Hematopoietic multipotent progenitor cell treated with erythropoietin and hydrocortisone succinate and interleukin-3 and kit ligand, for 6 days (in vitro differentiated cells): ENCODE data around the gene ATG2A.

Experiments
- DNase-seq: peaks from one replicate; pipeline ENCODE4 v3.0.0-alpha.2; 2015

The ATG2A gene

DNA sequence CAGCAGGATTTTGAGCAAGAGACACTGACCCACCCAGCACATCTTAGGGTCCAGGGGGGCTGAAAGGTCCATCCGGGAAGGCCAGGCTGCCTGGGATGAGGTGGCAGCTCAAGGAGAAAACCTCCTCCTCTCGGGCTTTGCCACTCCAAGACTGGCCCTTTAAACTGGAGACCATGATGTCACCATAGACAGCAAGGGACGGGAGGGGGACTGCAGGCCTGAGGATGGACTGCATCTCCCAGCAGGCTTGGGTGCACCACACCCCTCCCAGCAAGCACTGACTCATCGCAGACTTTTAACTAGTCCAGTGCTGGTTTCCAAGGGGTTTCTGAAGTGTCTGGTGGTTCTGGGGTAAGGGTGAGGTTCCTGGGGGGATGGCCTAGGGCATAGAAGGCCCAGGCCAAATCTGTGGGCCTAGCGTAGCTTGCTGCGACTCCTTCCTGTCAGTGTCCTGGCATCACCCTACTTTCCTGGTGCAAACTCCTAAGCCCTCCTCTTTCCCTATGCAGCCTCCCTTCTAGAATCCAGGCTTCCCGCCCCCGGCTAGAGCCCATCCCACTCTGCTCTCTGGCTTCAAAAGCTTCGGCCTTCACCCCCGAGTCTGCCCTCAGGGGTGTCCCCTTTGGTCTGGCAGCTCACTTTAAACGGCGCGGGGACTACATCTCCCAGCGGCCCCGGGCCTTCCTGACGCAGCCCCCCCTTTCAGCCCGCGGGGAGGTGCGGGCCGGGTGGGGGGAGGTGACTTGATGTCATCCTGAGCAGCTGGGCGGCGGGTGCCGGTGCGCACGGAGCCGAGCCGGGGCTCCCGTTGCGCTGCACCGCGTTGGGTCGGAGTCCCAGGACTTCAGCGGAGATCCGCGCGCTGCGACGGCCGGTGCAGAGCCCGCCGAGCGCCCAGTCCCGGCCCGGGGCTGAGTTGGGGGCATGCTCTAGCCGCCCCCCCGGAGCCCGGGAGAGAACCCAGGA lies 7.2 kb upstream of the ATG2A start, which contains the start of gene PPP2R5B:
Gene PPP2R5B (plus strand): TSS at position 746 of the 966 bp plus-strand sequence. CDS start 1,046 bp downstream, outside the sequence.
- peak; percentile 97 for DNase-seq

DNA sequence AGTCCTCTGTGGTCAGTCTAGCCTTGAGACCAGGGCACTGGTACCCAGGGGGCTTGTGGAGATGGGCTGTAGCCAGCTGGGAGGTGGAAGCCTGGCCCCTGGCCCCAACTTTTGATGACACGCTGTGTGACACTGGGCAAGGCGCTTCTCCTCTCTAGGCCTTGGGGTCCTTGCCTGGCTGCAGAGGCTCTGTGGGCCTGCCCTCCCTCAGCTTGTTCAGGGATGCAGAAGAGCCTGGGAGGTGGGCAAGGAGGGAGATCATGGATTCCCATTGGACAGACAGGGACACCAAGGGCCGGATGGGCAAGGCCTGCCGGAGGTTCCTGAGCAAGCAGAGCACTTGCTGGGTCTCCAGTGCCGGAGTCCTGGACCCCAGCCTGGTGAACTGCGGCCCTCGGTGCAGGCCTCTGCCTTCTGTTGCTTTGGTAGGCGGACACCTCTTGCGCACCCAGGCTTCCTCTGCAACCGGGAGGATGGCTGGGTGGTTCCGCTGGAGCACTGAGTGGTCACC lies 6.2 kb upstream of the ATG2A start:
- DNase-seq, result no peak

DNA sequence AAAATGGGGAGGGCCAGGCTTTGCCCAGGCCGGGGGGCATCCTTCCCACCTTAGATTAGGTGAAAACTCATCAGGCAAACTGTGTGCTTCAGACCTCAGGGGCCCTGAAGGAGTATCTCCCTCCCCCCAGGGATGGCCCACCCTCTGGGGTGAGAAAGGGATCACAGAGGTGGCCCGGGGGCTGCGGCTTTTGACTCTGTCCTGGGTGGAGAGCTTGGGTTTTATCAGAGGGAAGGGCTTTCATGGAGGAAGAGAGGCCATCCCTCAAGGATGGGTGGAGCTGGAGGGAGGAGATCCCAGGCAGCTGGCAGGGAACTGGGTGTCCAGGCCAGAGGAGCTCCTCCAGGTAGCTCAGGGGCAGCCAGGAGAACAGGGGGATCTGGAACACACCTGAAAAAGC lies 4.4 kb upstream of the ATG2A start:
- no peak for DNase-seq

DNA sequence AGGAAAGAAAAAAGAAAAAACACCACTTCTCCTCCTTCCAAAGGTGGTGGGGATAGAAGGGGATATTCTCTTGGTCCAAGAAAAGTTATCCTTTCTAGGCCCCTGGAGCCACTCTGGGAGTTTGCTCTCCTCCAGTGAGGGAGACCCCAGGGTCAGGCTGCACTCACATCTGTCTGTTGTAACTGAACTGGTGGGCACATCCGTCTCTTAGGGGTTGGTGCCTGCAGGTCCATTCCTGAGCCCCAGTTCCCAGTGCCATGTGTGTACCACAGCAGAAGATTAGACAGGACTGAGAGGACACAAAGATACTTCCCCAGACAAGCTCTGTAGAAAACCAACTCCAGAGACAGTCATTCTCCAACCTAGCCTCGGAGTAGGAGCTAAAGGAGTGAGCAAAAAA lies 3.1 kb upstream of the ATG2A start:
- no peak for DNase-seq

DNA sequence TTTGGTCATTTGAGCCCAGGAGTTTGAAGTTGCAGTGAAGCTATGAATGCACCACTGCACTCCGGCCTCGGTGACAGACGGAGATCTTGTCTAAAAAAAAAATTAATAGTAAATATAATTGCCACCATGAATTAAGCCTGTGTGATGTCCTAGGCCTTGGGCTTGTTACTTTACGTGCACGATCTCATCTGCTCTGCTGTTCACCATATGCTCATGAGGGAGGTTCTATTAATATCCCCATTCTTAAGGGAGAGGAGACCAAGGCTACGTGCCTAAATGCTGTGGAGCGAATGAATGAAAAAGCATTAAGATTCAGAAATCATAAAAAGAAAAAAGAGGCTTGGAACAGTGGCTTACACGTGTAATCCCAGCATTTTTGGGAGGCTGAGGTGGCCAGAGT lies 2.6 kb upstream of the ATG2A start:
- no peak for DNase-seq

DNA sequence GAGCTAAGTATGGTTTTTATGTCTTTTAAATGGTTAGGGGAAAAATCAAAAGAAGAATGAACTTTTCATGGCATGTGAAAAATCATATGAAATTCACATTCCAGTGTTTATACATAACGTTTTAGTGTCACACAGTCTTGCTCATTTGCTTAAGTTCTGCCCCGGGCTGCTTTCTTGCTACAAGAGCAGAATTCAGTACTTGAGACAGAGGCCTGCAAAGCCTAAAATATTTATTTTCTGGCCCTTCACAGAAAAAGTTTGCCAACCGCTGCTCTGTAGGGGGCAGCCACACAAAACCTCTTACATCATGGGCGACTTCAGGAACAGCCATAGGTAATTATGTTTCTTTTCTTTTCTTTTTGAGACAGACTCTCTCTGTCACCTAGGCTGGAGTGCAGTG lies 1.0 kb upstream of the ATG2A start:
- peak; percentile 78 for DNase-seq

DNA sequence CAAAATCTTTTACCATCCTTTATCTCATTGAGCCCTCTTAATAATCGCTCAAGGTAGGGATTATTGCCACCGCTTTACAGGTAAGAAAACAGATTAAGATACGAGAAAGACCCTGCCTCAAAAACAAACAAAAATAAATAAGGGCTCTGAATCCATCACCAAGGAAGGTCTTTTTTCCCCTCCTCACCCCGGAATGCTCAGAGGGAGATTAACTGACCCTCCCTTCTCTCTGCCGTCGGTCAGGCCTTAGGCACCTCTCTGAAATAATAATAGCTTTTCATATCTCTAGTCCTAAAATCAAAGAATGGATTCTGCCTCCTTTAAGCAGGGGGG lies 620 bp upstream of the ATG2A start:
- DNase-seq, result no peak

DNA sequence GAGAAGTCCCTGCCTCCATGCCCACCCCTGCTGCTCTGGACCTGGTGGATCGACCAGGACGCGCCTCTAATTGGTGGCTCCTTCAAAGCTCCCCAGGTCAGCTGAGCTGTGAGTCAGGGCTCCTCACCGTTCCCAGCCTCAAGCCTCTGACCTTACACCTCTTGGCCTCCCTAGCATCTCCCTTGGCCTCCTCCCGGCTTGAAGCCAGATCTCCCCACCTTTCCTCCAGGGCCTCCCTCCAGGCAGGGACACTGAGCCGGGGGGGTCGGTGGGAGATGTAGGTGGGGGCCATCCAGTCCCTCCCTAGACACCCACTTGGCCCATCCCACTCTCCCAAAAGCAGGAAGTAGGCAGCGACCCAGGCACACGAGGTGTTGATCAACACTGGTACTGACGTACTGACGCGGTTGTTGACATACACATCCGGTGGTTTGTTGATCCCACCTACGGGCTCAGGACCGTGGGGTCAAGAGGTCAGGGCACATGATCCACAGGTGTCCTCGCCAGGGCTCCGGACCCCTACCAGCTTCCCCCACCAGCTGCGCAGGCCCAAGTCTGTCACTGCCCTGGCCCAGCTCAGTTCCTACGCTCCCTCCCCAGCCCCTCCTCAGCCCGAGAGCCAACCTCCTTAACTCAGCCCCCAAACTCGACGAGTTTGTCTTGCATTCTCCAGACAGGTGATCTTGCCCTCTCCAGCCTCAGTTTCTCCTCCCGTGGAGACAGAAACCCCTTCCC lies 802 bp downstream of the ATG2A start:
- DNase-seq, result peak; percentile 64

DNA sequence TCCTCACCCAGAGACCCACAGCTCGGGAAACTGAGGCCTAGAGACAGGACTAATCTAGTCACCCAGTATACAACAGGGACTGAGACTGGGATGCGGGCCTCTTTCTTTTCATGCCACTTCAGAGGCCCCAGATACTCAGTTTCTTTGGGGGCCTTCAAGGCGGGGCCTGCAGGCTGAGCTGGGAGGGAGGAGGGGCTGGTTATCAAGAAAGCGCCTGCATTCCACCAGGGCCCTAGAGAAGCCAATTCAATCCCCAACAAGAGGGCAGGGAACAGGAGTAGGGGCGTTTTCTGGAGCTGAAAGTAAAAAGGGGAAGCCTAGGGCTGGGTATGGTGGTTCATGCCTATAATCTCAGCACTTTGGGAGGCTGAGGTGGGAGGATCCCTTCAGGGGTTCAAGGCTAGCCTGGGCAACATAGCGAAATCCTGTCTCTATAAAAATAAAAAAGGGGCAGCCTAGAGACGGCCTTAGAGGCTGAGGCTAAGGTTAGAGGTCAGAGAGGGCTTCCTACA lies 1.6 kb downstream of the ATG2A start:
- peak; percentile 60 for DNase-seq

DNA sequence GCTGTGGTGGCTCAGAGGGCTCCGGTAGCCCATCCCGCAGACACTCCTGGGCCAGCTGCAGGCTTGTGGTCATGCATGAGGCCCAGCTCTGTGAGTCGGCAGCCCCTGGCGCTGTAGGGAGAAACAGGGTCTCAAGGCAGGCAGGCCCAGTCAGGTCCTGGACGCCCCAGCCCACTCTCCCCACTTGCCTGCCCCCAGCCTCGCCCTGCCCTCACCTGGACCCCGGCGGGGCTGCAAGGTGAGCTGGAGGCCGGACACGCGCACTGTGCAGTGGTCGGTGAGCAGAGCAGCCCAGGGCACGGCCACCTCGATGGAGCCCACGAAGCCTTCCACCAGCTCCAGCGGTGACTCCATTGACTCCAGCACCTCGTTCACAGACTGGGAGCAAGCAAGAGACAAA lies 2.9 kb downstream of the ATG2A start:
- DNase-seq, result no peak

DNA sequence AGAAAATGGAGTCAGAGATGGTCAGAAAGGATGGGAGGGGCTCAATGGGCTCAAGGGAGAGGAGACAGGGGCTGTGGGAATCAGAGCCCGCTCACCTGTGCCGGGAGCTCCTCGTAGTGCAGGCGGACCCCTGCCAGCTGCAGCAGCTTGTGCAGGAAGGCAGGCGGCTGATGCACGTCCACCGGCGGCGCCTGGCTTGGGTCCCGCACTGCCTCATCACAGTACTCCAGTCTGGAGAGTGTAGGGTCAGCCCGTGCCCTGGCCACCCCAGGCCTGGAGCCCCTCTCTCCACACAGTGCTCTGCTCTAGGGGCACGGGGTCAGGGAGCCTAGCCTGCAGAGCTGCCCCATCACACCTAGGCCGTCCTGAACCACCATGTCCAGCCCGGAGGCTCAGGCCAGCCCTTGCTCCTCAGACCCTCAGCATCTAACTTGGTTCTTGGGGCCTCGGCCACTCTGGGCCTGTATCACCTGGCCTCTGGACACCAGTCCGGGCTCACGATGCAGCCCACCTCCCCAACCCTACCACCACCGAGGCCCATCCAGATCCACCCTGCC lies 3.8 kb downstream of the ATG2A start:
- no peak for DNase-seq

DNA sequence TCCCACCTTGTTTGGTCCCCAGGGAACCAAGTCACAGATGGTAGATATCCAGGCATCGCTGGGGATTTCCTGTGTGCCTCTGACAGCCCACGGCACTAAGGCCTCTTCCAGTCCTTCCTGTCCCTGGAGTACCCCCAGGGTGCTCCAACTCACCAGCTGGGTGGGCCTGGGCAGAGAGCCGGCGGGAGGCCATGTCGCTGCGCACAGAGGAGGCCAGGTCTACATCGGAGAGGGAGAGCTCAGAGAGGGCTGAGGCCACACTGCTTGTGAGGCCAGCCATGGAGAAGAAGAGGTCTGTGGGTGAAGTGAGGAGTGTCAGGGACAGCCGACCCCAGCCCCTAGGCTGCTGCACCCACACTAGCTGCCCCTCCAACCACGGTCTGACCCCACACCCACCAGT lies 5.3 kb downstream of the ATG2A start:
- DNase-seq, result no peak

DNA sequence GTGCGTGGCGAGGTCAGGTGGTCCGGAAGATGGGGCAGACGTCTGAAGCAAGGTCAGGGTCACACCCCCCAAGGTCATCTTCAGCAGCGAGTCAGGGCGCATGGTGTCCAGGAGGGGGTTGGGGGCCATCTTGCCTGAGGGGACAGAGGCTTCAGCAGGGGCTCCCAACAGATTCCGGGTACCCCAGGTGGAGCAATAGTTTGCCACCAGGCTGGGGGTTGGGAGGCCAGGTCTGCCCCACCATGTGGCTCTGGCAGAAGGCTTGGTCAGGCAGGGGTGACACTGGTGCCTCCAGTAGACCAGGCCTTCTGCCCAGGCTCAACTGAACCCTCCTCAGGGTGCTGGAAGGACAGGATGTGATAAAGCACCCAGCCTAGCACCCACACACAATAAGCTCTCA lies 5.9 kb downstream of the ATG2A start:
- DNase-seq, result no peak

DNA sequence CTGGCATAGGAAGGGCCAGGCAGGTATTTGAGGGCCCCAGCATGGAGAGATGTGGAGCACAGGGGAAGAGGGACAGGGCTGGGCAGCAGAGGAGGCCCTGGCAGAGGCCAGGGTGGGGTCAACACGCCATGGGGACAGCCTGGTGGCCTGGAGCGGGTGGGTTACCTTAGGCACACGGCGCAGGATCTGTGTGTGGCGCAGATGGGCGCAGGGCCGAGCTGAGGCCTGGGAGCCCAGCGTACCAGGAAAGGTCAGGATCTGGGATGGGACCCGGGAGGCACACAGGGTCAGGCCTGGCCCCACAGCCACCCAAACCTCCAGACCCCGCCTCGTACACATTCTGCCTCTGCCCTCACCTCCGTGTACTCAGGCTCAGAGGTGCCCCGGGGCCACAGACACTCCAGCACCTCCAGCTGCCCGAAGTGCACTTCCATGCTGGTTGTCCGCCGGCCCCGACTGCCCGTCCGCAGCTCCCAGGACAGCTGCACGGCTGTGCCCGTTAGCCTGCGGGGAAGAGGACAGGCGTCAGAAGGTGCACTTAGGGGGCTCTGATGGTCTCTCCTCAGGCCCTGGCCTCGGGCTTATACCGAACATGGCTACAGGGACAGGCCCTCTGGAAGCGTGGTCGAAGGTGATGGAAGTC lies 6.4 kb downstream of the ATG2A start:
- DNase-seq, result no peak

DNA sequence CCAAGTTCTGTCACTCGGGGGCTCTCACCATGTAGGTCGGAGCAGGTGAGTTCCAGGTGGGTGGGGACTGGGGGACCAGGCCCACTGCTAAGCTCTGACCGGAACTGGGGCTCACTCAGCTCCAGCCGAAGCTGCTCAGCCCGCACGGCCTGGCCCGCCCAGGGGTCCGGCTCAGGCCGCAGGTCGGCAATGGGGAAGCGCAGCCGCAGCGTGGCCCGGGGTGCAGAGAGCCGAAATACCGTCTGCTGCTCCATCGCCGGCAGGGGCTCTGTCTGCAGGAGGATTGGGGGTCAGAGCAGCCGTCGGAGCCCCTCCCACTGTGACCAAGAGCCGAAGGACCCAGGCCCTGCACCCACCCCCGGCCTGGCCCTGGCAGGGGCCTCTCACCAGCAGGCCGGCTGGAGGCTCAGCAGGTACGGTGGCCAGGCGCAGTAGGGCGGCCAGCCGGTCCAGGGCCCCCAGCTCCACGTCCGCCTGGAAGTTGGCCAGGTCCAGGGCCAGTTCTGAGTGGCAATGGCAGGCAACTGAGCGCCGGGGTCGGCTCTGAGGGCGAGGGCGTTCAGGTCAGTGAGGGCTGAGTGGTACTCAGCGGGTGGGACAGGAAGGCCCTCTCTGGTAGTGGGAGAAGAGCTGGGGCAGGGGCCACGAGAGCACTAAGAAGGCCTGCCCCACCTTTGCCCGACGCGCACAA lies 7.2 kb downstream of the ATG2A start:
- DNase-seq, result no peak

DNA sequence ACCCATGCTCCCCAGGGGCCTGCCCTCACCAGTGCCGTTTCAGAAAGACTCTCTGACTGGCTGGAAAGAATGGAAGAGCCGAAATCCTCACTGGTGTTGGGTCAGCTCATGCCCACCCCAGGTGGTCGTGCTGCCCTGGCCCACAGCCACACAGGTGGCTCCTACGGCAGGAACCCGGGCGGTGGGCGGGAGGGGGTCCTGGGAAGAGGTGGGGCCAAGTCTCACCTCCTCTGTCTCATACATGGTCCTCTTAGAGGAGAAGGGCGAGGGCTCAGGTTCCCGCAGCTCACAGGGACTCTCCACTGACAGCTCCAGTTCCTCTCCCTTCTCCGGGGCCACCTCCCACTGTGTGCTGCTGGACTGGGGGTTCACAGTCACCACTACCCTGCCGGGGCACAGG lies 8.2 kb downstream of the ATG2A start:
- DNase-seq, result no peak

DNA sequence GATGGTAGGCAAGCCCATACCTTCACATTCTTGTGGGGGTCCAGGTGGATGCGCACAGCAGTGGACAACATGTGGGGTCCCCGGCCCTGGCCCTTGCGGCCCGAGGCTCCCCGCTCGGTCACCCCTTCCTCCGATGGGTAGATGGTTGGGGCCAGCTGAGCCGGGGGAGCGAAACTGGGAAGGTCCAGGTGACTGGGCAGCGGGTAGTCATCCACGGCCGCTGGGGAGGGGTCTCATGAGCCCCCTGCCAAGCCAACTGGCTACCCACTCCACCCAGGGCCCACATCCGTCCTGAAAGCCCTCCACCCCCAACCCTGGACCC lies 10.7 kb downstream of the ATG2A start:
- no peak for DNase-seq

DNA sequence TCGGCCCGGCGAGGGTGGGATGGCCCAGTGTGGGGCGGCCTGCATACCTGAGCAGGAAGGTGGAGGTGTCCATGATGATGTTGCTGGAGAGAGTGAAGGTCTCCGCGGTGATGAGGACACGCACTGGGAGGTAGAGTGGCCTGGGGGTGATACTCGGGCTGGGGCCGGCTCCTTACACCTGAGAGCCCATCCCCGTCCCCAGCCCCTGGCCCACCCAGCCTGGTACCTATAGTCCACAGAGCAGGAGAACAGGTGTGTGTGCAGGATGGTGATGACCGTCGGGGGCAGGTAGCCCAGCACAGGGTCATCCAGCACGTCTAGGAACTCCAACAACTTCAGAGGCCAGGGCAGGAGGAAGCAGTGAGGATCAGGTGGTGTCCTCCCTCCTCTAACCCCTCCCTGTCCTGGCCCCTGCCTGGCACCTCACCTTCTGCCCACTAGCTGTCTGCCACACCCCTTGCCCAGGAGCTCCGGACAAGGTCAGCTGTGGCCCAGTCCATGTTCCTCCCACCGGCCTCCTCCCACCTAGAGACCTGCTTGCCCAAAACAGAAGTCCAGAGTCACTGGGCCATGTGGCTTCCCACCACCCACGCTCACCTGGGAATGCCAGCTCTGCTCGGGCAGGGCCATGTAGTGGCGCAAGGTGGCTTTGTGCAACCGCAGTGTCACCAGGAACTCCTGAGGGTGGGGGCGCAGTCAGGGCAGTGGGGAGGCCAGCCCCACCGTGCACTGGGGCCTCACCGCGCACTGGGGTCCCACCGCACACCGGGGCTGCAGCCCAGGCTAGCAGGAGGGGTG lies 11.3 kb downstream of the ATG2A start:
- DNase-seq, result no peak

DNA sequence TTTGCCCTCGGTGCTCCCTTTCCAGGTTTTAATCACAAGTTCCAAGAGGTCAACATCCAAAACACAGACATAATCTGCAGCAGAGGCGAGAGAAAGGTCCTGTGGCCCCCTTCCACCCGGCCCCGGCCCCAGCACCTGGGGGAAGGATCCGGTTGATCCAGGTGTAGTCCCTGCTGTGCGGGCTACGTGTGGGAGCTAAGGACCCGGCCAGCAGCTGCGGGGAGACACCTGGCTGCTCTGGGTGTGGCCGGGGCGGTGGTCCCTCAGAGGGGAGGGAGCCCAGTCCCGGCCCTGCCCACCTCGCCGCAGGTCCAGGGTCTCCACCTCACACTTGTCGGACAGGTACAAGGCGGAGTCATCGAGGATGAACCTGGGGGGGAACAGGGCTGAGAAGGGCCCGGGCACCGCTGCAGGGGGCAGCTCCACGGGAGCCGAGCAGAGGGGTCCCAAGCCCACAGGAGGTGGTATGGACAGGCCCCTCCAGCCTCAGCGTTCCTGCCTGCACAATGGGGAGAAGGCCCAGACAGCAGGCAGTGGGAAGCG lies 13.6 kb downstream of the ATG2A start:
- DNase-seq, result no peak

DNA sequence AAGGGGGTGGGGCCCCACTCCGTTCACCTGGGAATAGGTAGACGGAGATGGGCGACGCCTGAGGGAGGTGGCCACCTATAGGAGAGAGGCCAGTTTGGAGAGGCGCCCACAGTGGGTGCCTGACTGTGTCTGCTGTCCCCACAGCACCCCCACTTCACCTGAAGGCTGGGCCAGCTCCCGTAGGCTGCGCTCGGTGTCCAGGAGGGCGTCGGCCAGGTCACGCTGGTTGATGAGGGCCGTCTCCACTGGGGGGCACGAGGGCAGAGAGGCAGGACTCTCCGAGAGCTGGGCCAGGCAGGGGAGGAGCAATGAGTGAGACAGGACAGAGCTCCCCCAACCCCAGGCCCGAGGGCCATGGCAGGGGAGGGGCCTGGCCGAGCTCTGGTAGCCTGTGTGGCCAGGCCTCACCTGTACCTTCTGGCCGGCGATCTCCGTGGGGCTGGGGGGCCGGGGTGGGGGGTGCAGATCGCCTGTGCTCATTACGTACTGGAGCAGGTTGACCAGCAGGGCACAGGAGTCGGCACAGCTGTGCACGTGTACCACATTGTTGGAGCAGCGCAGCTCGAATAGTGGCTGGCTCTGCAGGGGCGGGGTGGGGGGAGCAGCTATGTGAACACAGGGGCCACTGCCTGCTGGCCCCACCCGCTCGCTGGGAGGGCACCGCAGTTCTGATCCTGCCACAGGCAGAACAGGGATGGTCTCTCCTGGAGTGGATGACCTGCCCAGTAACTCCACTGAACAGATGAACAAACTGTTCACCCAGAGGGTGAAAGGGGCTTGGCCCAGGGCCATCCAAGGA lies 14.7 kb downstream of the ATG2A start:
- DNase-seq, result no peak
